HCT116 (cell line): ENCODE data around the gene CTSE. TPM values are rescaled to one million over a fixed set of nuclear protein-coding genes. Genes with fewer than 3 reads are reported as not detected.

Experiments
- ATAC-seq: fragments of 200-7000 bp; cut with Tn5 transposase; 2 replicates; pipeline ENCODE4 v1.9.1; 2020; ENCODE audit warnings: mild to moderate bottlenecking, moderate library complexity
- BruUV-seq: library from RNA; stranded (reverse); fragments of 400-500 nt; replicated peaks from 2 replicates; lab custom pipeline; 2021; lab: Mats Ljungman, UMichigan
- CTCF ChIA-PET: fragments of 300-600 bp; sonication (Branson Sonifier 250); formaldehyde crosslinking; loops from one replicate; lab custom pipeline; 2021; ENCODE audit warnings: antibody characterized with exemption; lab: Charles Lee
- POLR2A ChIA-PET: fragments of 300-600, 350-600 bp; sonication (Branson Sonifier 250); formaldehyde crosslinking; loops from one replicate; lab custom pipeline; 2021; ENCODE audit warnings: antibody characterized with exemption; lab: Charles Lee
- RAD21 ChIA-PET, 2 experiments: fragments of 300-600 bp; sonication (Branson Sonifier 250); formaldehyde crosslinking; loops; one replicate each; lab custom pipeline; 2023; ENCODE audit warnings: low total read pairs in 2 of 2; ENCODE audit not compliant: uncharacterized antibody in 2 of 2, unreplicated experiment in 2 of 2, low non-redundant PET in 1 of 2; lab: Charles Lee
- DNase-seq: peaks from one replicate; pipeline ENCODE4 v3.0.0-alpha.2; 2010; ENCODE audit warnings: low read depth, low spot score
- H2AFZ ChIP-seq: fragments of 200-600 bp; shearing (Covaris generic), sonication (generic); 2 replicates; pipeline ENCODE4 v1.6.1; 2017; ENCODE audit warnings: low read depth, mixed run types, mixed read lengths, antibody characterized with exemption, low read length; ENCODE audit not compliant: poor library complexity, severe bottlenecking
- H3K27ac ChIP-seq: 2 replicates; pipeline ENCODE4 v1.5.1; 2012; ENCODE audit warnings: low read depth, low read length
- H3K27me3 ChIP-seq: fragments of 200-600 bp; sonication (generic); 2 replicates; pipeline ENCODE4 v1.6.1; 2016; ENCODE audit warnings: mixed run types, low read length, mixed read lengths; ENCODE audit not compliant: insufficient read depth
- H3K36me3 ChIP-seq, 2 experiments: fragments of 200-500 bp in 1 of 2; fragments of 200-600 bp in 1 of 2; sonication (Bioruptor generic) in 1 of 2; sonication (generic) in 1 of 2; 2 replicates each; pipeline versions ENCODE4 v1.5.1 to v1.6.1; 2014 to 2016; ENCODE audit warnings: low read length in 2 of 2, inconsistent platforms in 1 of 2, mixed read lengths in 1 of 2, mixed run types in 1 of 2; ENCODE audit not compliant: insufficient read depth in 2 of 2, control insufficient read depth in 1 of 2
- H3K4me1 ChIP-seq, 2 experiments: fragments of 200-600 bp in 1 of 2; sonication (generic) in 1 of 2; 2 replicates each; pipeline versions ENCODE4 v1.5.1 to v1.6.1; 2012 to 2017; ENCODE audit warnings: low read length in 2 of 2, inconsistent platforms in 1 of 2, mild to moderate bottlenecking in 1 of 2, mixed read lengths in 1 of 2, mixed run types in 1 of 2, moderate library complexity in 1 of 2; ENCODE audit not compliant: insufficient read depth in 2 of 2, control insufficient read depth in 1 of 2
- H3K4me2 ChIP-seq: fragments of 200-600 bp; sonication (generic); 2 replicates; pipeline ENCODE4 v1.6.1; 2017; ENCODE audit warnings: mixed run types, low read length, mixed read lengths
- H3K4me3 ChIP-seq, 2 experiments: fragments of 200-600 bp in 1 of 2; sonication (generic) in 1 of 2; replicated peaks in 1 of 2; 2 replicates each; pipeline ENCODE4 v1.5.1; 2011 to 2016; ENCODE audit warnings: low read length in 2 of 2, control low read depth in 1 of 2, low read depth in 1 of 2, mild to moderate bottlenecking in 1 of 2, mixed read lengths in 1 of 2, mixed run types in 1 of 2
- H3K79me2 ChIP-seq: fragments of 200-600 bp; sonication (generic); 2 replicates; pipeline ENCODE4 v1.6.1; 2017; ENCODE audit warnings: mild to moderate bottlenecking, mixed run types, low read length, moderate library complexity, mixed read lengths; ENCODE audit not compliant: insufficient read depth
- H3K9ac ChIP-seq: fragments of 200-600 bp; sonication (generic); 2 replicates; pipeline ENCODE4 v1.6.1; 2016; ENCODE audit warnings: low read length, mixed read lengths
- H3K9me2 ChIP-seq: fragments of 200-600 bp; sonication (generic), shearing (Covaris generic); 2 replicates; pipeline ENCODE4 v1.6.1; 2017; ENCODE audit warnings: mixed run types, mild to moderate bottlenecking, moderate library complexity; ENCODE audit not compliant: insufficient read depth
- H3K9me3 ChIP-seq, 2 experiments: fragments of 200-500 bp in 1 of 2; fragments of 200-600 bp in 1 of 2; sonication (Bioruptor generic) in 1 of 2; sonication (generic) in 1 of 2; 2 replicates each; pipeline ENCODE4 v1.6.1; 2014 to 2017; ENCODE audit warnings: low read length in 2 of 2, mixed read lengths in 2 of 2, inconsistent platforms in 1 of 2, low read depth in 1 of 2, mild to moderate bottlenecking in 1 of 2, mixed run types in 1 of 2, moderate library complexity in 1 of 2; ENCODE audit not compliant: control insufficient read depth in 1 of 2, insufficient read depth in 1 of 2
- H4K20me1 ChIP-seq: fragments of 200-600 bp; sonication (generic), shearing (Covaris generic); 2 replicates; pipeline ENCODE4 v1.6.1; 2017; ENCODE audit warnings: mixed run types, mild to moderate bottlenecking, moderate library complexity; ENCODE audit not compliant: insufficient read depth
- ATF3 ChIP-seq: IDR thresholded peaks from 2 replicates; pipeline ENCODE4 v1.6.1; 2012
- CBX3 ChIP-seq: IDR thresholded peaks from 2 replicates; pipeline ENCODE4 v1.6.1; 2012; ENCODE audit warnings: low read depth
- CEBPB ChIP-seq: IDR thresholded peaks from 2 replicates; pipeline ENCODE4 v1.6.1; 2012; ENCODE audit warnings: low read depth
- CTCF ChIP-seq, 3 experiments: fragments of 200-600 bp in 1 of 3; sonication (generic) in 1 of 3; IDR thresholded peaks in 2 of 3; conservative IDR thresholded peaks in 1 of 3; 2 replicates each; pipeline ENCODE4 v1.5.1; 2012 to 2017; ENCODE audit warnings: low read depth in 2 of 3, low read length in 2 of 3, antibody characterized with exemption in 1 of 3, borderline replicate concordance in 1 of 3, control low read depth in 1 of 3, mild to moderate bottlenecking in 1 of 3, mixed read lengths in 1 of 3, mixed run types in 1 of 3, moderate library complexity in 1 of 3; ENCODE audit not compliant: insufficient read depth in 1 of 3
- EZH2 ChIP-seq: fragments of 200-600 bp; sonication (generic); IDR thresholded peaks from 2 replicates; pipeline ENCODE4 v1.6.1; 2017; ENCODE audit warnings: antibody characterized with exemption, mixed run types
- POLR2A ChIP-seq: IDR thresholded peaks from 2 replicates; pipeline ENCODE4 v1.7.0; 2011; ENCODE audit warnings: borderline replicate concordance; ENCODE audit not compliant: insufficient read depth, insufficient read length; ENCODE audit errors: extremely low read depth
- RAD21 ChIP-seq: IDR thresholded peaks from 2 replicates; pipeline ENCODE4 v1.6.1; 2012; ENCODE audit warnings: low read depth, mild to moderate bottlenecking
- YY1 ChIP-seq: IDR thresholded peaks from 2 replicates; pipeline ENCODE4 v1.6.1; 2011; ENCODE audit warnings: low read length, low read depth, moderate library complexity, mild to moderate bottlenecking; ENCODE audit not compliant: insufficient replicate concordance; ENCODE audit errors: extremely low read depth
- ZFX ChIP-seq: fragments of 450-650 bp; IDR thresholded peaks from 2 replicates; pipeline ENCODE4 v1.6.1; 2017
- intact Hi-C: fragments of 100-400 bp; cut with micrococcal nuclease; formaldehyde crosslinking; loops from 2 replicates; pipeline ENCODE4 v1.10.0; 2022
- total RNA-seq: library from RNA; stranded (reverse); gene quantifications from one replicate; pipeline ENCODE4 v1.2.1, GENCODE V29; 2021; ENCODE audit not compliant: unreplicated experiment

Gene CTSE
- total RNA-seq, 1 experiment from 2014 or later: 0.12 TPM

GRCh38 chr1:205972081-205972480 is 51.6 kb downstream of the CTSE start:
- Histone ChIP-seq H3K27ac (no peak overlapping the region), H4K20me1 (no peaks in the 10 kb centered on the region), H3K27me3 (no peaks in the 10 kb centered on the region), H3K9me2 (no peaks in the 10 kb centered on the region), H3K9me3 (no peaks in the 10 kb centered on the region), H3K4me1 (peaks cover 6 to 8% of the 10 kb centered on the region in 2 experiments; a peak in 3 of 4 replicates), H3K79me2 (no peaks in the 10 kb centered on the region), H3K36me3 (no peaks in the 10 kb centered on the region), H3K4me3 (no peak overlapping the region), H3K4me2 (no peak overlapping the region), H2AFZ (no peak overlapping the region), H3K9ac (no peak overlapping the region)
- ATAC-seq: no peak
- BruUV-seq: no TSS peak
- intact Hi-C loops: no loop called here
- POLR2A ChIA-PET: no interaction called here
- CTCF ChIA-PET: interaction anchor here (0.8 kb wide), 1 partner anchor 313 kb away, joined by 3 read pairs; no protein-coding TSS in a partner anchor
- RAD21 ChIA-PET: no interaction called here
- no peak for DNase-seq
- TF ChIP-seq YY1 (no peak), CEBPB (no peak), RAD21 (no peak), ATF3 (no peak), CBX3 (no peak)
- TF ChIP-seq, all 23 proteins: peak for 0

GRCh38 chr1:205971082-205971481 is 52.6 kb downstream of the CTSE start:
- no peak overlapping the region for H3K9ac ChIP-seq
- no peaks in the 10 kb centered on the region for H3K9me2 ChIP-seq
- no peaks in the 10 kb centered on the region for H3K79me2 ChIP-seq
- H3K27me3 ChIP-seq: no peaks in the 10 kb centered on the region
- H2AFZ ChIP-seq: no peak overlapping the region
- H3K27ac ChIP-seq: no peak overlapping the region
- CTCF ChIA-PET: interaction anchor here (1.6 kb wide), 1 partner anchor 52 kb away, joined by 5 read pairs; no protein-coding TSS in a partner anchor
- H3K4me3 ChIP-seq: no peak overlapping the region
- no peaks in the 10 kb centered on the region for H3K36me3 ChIP-seq
- no TSS peak for BruUV-seq
- H3K4me1 ChIP-seq: peaks cover 0 to 2% of the 10 kb centered on the region in 2 experiments; a peak in 1 of 4 replicates
- TF ChIP-seq ZFX (no peak), CTCF (IDR thresholded peaks at IDR 0.05 in 2 of 3, conservative IDR thresholded peaks at IDR 0.05 in 1 of 3; ENCODE audit: borderline replicate concordance in 1 of 3, insufficient read depth in 1 of 3, low read depth in 2 of 3, low read length in 2 of 3) (no peak), POLR2A (no peak), YY1 (no peak), EZH2 (no peak)
- RAD21 ChIA-PET: no interaction called here
- DNase-seq (no peak), ATAC-seq (no peak)
- intact Hi-C loops: no loop called here
- no peaks in the 10 kb centered on the region for H4K20me1 ChIP-seq
- no peak overlapping the region for H3K4me2 ChIP-seq
- no peaks in the 10 kb centered on the region for H3K9me3 ChIP-seq
- POLR2A ChIA-PET: no interaction called here
